ENCODE results near the gene CD300LB. TPM values are rescaled to one million over a fixed set of nuclear protein-coding genes. Genes with fewer than 3 reads are reported as not detected.
"Not testable (repeated sequence)": the region's sequence is repeated elsewhere in the genome, so short reads cannot be mapped to it uniquely, and the experiment has no call there.

The CD300LB gene
- total and polyA plus RNA-seq, 3 donors from 2014 or later, result 0.30 to 0.99 (median 0.71) TPM

- no peak for TF ChIP-seq CTCF (IDR thresholded peaks at IDR 0.05)
- no peak for TF ChIP-seq POLR2A (IDR thresholded peaks at IDR 0.05)
- Histone ChIP-seq H3K9me3 (no peaks in the 10 kb centered on the region), H3K36me3 (ENCODE audit: low read depth, missing control alignments) (no peaks in the 10 kb centered on the region), H3K4me3 (no peak overlapping the region), H3K4me1 (no peaks in the 10 kb centered on the region), H3K27me3 (no peaks in the 10 kb centered on the region), H3K27ac (no peak overlapping the region)
- intact Hi-C loops (cut with DNase I; ENCODE audit: low total_unique reads), result no loop called here
- no peak for DNase-seq
- 80 to 85% methylated on average over 6 of the region's 6 CpGs for WGBS, 2 donors
These were observed 27.7 kb upstream of the CD300LB start for GRCh38 chr17:74558882-74559519.

- 71 to 80% methylated on average over 4 of the region's 4 CpGs for WGBS, 2 donors
- DNase-seq; H3K27ac ChIP-seq; H3K4me3 ChIP-seq; H3K27me3 ChIP-seq; H3K36me3 ChIP-seq (ENCODE audit: low read depth, missing control alignments); H3K4me1 ChIP-seq; intact Hi-C loops (cut with DNase I; ENCODE audit: low total_unique reads); H3K9me3 ChIP-seq: not testable (repeated sequence)
These were observed 27.1 kb upstream of the CD300LB start for GRCh38 chr17:74558402-74558801.

- DNase-seq, result no peak
- no peak overlapping the region for H3K27ac ChIP-seq
- H3K4me1 ChIP-seq, result no peaks in the 10 kb centered on the region
- no peak overlapping the region for H3K4me3 ChIP-seq
- 79 to 80% methylated on average over 5 to 7 of the region's 7 CpGs for WGBS, 2 donors
- TF ChIP-seq CTCF (IDR thresholded peaks at IDR 0.05), result no peak
- H3K36me3 ChIP-seq (ENCODE audit: low read depth, missing control alignments), result no peaks in the 10 kb centered on the region
- H3K27me3 ChIP-seq, result no peaks in the 10 kb centered on the region
- no peaks in the 10 kb centered on the region for H3K9me3 ChIP-seq
- intact Hi-C loops (cut with DNase I; ENCODE audit: low total_unique reads), result no loop called here
These were observed 24.2 kb upstream of the CD300LB start for GRCh38 chr17:74555427-74555940.

GRCh38 chr17:74554909-74555308 is 23.6 kb upstream of the CD300LB start:
- no peaks in the 10 kb centered on the region for H3K36me3 ChIP-seq (ENCODE audit: low read depth, missing control alignments)
- TF ChIP-seq POLR2A (IDR thresholded peaks at IDR 0.05), result no peak
- TF ChIP-seq CTCF (IDR thresholded peaks at IDR 0.05), result no peak

GRCh38 chr17:74552037-74552436 is 20.8 kb upstream of the CD300LB start:
- Histone ChIP-seq H3K36me3 (ENCODE audit: low read depth, missing control alignments) (no peaks in the 10 kb centered on the region), H3K9me3 (no peaks in the 10 kb centered on the region), H3K4me3 (no peak overlapping the region), H3K27me3 (no peaks in the 10 kb centered on the region), H3K27ac (no peak overlapping the region), H3K4me1 (no peaks in the 10 kb centered on the region)
- DNase-seq, result no peak
- TF ChIP-seq CTCF (IDR thresholded peaks at IDR 0.05) (no peak), POLR2A (IDR thresholded peaks at IDR 0.05) (no peak)
- 53 to 58% methylated on average over 7 of the region's 7 CpGs for WGBS, 2 donors
- intact Hi-C loops (cut with DNase I; ENCODE audit: low total_unique reads), result no loop called here

More at GRCh38 chr17:74554909-74555308, 23.6 kb upstream of the CD300LB start:
- Histone ChIP-seq H3K9me3 (no peaks in the 10 kb centered on the region), H3K4me3 (no peak overlapping the region), H3K4me1 (no peaks in the 10 kb centered on the region), H3K27me3 (no peaks in the 10 kb centered on the region), H3K27ac (no peak overlapping the region)
- WGBS, 2 donors, result 83 to 84% methylated on average over 6 of the region's 6 CpGs
- DNase-seq, result no peak
- intact Hi-C loops (cut with DNase I; ENCODE audit: low total_unique reads), result no loop called here

All from testis (tissue), 3 donors.